Aorta (tissue), 5 donors: ENCODE measurements around the gene UAP1L1. TPM values are rescaled to one million over a fixed set of nuclear protein-coding genes. Genes with fewer than 3 reads are reported as not detected.

Experiments used
- ATAC-seq: fragments of 200-7000 bp; cut with Tn5 transposase; one replicate; pipeline ENCODE4 v1.9.1; 2022; ENCODE audit warnings: moderate library complexity; ENCODE audit not compliant: low FRiP score
- DNase-seq, 2 donors: peaks; one replicate each; pipeline ENCODE4 v3.0.0-alpha.2; 2020
- H3K27ac ChIP-seq, 2 donors: one replicate each; pipeline ENCODE4 v1.5.1; 2013; ENCODE audit warnings: low read length in 2 of 2, mild to moderate bottlenecking in 2 of 2, moderate library complexity in 2 of 2, control low read depth in 1 of 2, inconsistent platforms in 1 of 2, low read depth in 1 of 2
- H3K27me3 ChIP-seq, 2 donors: one replicate each; pipeline ENCODE4 v1.6.1; 2013; ENCODE audit warnings: control low read depth in 1 of 2, low read length in 1 of 2, mild to moderate bottlenecking in 1 of 2, moderate library complexity in 1 of 2; ENCODE audit not compliant: insufficient read depth in 2 of 2, control insufficient read depth in 1 of 2
- H3K36me3 ChIP-seq, 2 donors: one replicate each; pipeline ENCODE4 v1.6.1; 2013; ENCODE audit warnings: control low read depth in 1 of 2, low read length in 1 of 2, mild to moderate bottlenecking in 1 of 2; ENCODE audit not compliant: insufficient read depth in 2 of 2, control insufficient read depth in 1 of 2
- H3K4me1 ChIP-seq, 2 donors: one replicate each; pipeline ENCODE4 v1.6.1; 2013; ENCODE audit warnings: low read length in 2 of 2, control low read depth in 1 of 2, mild to moderate bottlenecking in 1 of 2, moderate library complexity in 1 of 2; ENCODE audit not compliant: insufficient read depth in 2 of 2, control insufficient read depth in 1 of 2
- H3K4me3 ChIP-seq, 2 donors: one replicate each; pipeline ENCODE4 v1.5.1; 2013; ENCODE audit warnings: low read length in 2 of 2, control low read depth in 1 of 2, mild to moderate bottlenecking in 1 of 2
- H3K9me3 ChIP-seq: one replicate; pipeline ENCODE4 v1.6.1; 2013; ENCODE audit warnings: mild to moderate bottlenecking, low read length; ENCODE audit not compliant: control insufficient read depth
- WGBS, 2 donors: extraction: QIAGEN DNeasy Blood & Tissue Kit; methylation state at CpG; one replicate each; pipeline ENCODE4 v1.1.7; 2013; 5-methylcytosine and 5-hydroxymethylcytosine counted together
- intact Hi-C, 2 donors: fragments of 100-400 bp; cut with DNase I; formaldehyde crosslinking; loops; one replicate each; pipeline versions ENCODE4 v1.14.2 to v1.15.0; 2022
- polyA plus RNA-seq, 2 donors: library from polyadenylated mRNA; stranded (reverse); fragments of 200-250 nt; gene quantifications; one replicate each; pipeline ENCODE4 v1.2.3, GENCODE V29; 2013
- total RNA-seq, 2 donors: library from RNA; stranded (reverse); fragmentation: NEBNext Ultra II Directional; extraction: Animal tissue kit (Norgen Biotek cat#: 25700); gene quantifications; one replicate each; pipeline ENCODE4 v1.2.1, GENCODE V29; 2021
- donor health status: healthy with polysubstance abuse.
- donor health status: Bipolar disorder and iron deficiency.
- donor health status: DM: no; HTN: no; CAD: no.
- donor health status: DM: no; HTN: no; CAD: no.
- donor health status: DM: yes; HTN: yes; CAD: no.

UAP1L1 gene
- total and polyA plus RNA-seq, 4 donors = 4.1 to 20.6 (median 10.5) TPM

DNA sequence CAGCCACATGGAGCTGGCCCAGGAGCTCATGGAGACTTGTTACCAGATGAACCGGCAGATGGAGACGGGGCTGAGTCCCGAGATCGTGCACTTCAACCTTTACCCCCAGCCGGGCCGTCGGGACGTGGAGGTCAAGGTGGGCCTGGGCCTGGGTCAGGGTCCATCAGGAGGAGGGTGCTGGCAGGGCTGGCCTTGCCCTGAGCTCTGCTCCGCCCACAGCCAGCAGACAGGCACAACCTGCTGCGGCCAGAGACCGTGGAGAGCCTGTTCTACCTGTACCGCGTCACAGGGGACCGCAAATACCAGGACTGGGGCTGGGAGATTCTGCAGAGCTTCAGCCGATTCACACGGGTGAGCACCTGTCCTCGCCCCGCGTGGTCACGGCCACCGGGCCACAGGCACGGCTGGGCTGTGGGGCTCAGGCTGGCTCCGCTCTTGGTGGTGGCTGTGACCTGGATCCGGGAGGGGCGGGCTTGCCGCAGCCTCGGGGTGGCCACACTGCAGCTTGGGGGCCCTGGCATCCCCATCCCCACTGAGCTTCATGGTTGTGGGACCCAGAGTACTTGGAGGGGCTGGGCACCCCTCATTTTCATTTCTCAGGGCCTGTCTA lies 30.1 kb downstream of the UAP1L1 start:
- Histone ChIP-seq H3K36me3 (peaks cover 0 to 17% of the 10 kb centered on the region in 2 donors), H3K4me3 (no peak overlapping the region), H3K27me3 (no peaks in the 10 kb centered on the region), H3K4me1 (no peaks in the 10 kb centered on the region), H3K27ac (no peak overlapping the region), H3K9me3 (no peaks in the 10 kb centered on the region)
- DNase-seq = no peak
- no peak for ATAC-seq
- WGBS, 2 donors = 94% methylated on average over 24 to 27 of the region's 27 CpGs
- intact Hi-C loops = no loop called here

DNA sequence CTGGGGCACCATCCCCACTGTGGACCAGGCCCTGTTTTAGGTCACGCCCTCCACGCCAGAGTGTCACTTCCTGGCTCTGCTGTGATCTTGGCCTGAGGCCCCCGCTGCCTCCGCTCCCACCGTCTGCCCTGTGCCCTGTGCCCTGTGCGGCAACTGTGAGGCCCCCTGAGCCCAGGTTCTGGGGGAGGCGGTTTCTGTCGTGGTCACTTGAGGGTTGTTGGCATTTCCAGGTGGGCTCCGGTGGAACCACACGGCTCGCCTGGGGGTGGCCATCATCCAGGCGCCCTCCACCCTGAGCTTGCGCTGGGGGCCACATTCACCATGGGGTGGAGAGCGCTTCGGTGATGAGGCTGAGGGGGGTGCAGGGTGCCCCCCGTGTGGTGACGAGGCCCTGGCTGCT lies 30.7 kb downstream of the UAP1L1 start:
- 92 to 94% methylated on average over 17 of the region's 17 CpGs for WGBS, 2 donors
- Histone ChIP-seq H3K27me3 (no peaks in the 10 kb centered on the region), H3K4me1 (no peaks in the 10 kb centered on the region), H3K27ac (no peak overlapping the region), H3K36me3 (peaks cover 0 to 17% of the 10 kb centered on the region in 2 donors), H3K4me3 (no peak overlapping the region), H3K9me3 (no peaks in the 10 kb centered on the region)
- intact Hi-C loops = no loop called here
- no peak for ATAC-seq
- DNase-seq = no peak

DNA sequence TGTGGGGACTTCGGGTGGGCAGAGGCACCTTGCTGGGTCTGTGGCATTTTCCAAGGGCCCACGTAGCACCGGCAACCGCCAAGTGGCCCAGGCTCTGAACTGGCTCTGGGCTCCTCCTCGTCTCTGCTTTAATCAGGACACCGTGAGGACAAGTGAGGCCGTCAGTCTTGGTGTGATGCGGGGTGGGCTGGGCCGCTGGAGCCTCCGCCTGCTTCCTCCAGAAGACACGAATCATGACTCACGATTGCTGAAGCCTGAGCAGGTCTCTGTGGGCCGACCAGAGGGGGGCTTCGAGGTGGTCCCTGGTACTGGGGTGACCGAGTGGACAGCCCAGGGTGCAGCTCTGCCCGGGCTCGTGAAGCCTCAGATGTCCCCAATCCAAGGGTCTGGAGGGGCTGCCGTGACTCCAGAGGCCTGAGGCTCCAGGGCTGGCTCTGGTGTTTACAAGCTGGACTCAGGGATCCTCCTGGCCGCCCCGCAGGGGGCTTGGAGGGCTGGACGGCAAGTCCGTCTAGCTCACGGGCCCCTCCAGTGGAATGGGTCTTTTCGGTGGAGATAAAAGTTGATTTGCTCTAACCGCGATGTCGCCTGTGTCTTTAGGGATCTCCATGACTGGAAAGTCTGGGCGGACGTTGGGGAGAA lies 31.4 kb downstream of the UAP1L1 start:
- 88 to 92% methylated on average over 29 of the region's 29 CpGs for WGBS, 2 donors
- H3K27ac ChIP-seq = no peak overlapping the region
- peaks cover 0 to 9% of the 10 kb centered on the region in 2 donors for H3K36me3 ChIP-seq
- DNase-seq (peak in 1 of 2 donors; percentile 56), ATAC-seq (no peak)
- H3K4me1 ChIP-seq = no peaks in the 10 kb centered on the region
- H3K27me3 ChIP-seq = no peaks in the 10 kb centered on the region
- no peaks in the 10 kb centered on the region for H3K9me3 ChIP-seq
- intact Hi-C loops = no loop called here
- no peak overlapping the region for H3K4me3 ChIP-seq

- 79 to 81% methylated on average over 34 of the region's 34 CpGs for WGBS, 2 donors
- H3K9me3 ChIP-seq = no peaks in the 10 kb centered on the region
- H3K27me3 ChIP-seq = no peaks in the 10 kb centered on the region
- H3K27ac ChIP-seq = no peak overlapping the region
- H3K4me3 ChIP-seq = no peak overlapping the region
- DNase-seq (no peak), ATAC-seq (peak; percentile 9)
- H3K4me1 ChIP-seq = no peaks in the 10 kb centered on the region
- peaks cover 0 to 8% of the 10 kb centered on the region in 2 donors for H3K36me3 ChIP-seq
- intact Hi-C loops = no loop called here
Observed at GRCh38 chr9:137109250-137110146, 32.2 kb downstream of the UAP1L1 start.

- no peak for ATAC-seq
- no peaks in the 10 kb centered on the region for H3K27me3 ChIP-seq
- H3K36me3 ChIP-seq = peaks cover 0 to 8% of the 10 kb centered on the region in 2 donors
- no peak overlapping the region for H3K4me3 ChIP-seq
- intact Hi-C loops = no loop called here
- WGBS, 2 donors = 87 to 89% methylated on average over 34 to 38 of the region's 38 CpGs
- H3K9me3 ChIP-seq = no peaks in the 10 kb centered on the region
- no peak overlapping the region for H3K27ac ChIP-seq
- no peak for DNase-seq
- H3K4me1 ChIP-seq = no peaks in the 10 kb centered on the region
Observed at GRCh38 chr9:137110147-137110910, 33.0 kb downstream of the UAP1L1 start.

GRCh38 chr9:137110911-137111787 lies 33.8 kb downstream of the UAP1L1 start:
- Histone ChIP-seq H3K9me3 (no peaks in the 10 kb centered on the region), H3K4me3 (no peak overlapping the region), H3K4me1 (no peaks in the 10 kb centered on the region), H3K36me3 (peaks cover 0 to 6% of the 10 kb centered on the region in 2 donors), H3K27ac (no peak overlapping the region), H3K27me3 (no peaks in the 10 kb centered on the region)
- WGBS, 2 donors = 83 to 85% methylated on average over 27 to 28 of the region's 28 CpGs
- DNase-seq (no peak), ATAC-seq (no peak)
- intact Hi-C loops = no loop called here

DNA sequence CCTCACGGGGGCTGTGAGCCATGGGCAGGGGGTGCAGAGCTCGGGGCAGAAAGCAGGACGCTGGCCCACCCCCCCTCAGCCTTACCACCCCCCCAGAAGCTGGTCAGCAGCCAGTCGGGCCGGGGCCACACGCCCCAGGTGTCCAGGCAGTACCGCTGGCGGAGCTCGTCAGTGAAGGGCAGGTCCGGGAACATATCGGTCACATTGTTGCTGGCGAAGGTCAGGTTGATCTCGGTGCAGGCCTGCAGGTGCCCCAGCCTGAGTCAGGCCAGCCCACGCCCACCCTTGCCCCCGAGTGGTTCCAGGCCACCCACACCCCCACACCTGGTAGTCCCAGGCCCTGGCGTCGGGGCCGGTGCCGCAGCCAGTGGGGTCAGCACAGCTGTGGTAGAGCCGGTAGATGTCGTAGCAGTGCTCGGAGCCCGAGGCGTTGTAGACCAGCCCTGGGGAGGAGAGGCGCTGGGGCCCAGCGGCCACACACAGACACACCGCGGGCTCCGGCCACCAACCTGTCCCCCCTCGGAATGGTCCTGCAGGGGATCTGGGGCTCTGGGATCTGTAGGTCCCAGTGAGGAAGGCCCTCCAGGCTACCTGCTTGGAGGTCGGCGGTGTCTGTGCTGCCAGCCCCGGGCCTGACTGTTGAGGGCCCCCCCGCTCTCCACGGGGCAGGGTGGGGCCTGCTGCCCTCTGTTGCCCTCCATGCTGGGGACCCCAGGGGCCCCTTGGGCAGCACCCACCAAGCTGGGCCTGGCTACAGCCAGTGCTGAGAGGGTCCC lies 34.7 kb downstream of the UAP1L1 start:
- peaks cover 0 to 5% of the 10 kb centered on the region in 2 donors for H3K36me3 ChIP-seq
- DNase-seq (no peak), ATAC-seq (no peak)
- intact Hi-C loops = no loop called here
- no peak overlapping the region for H3K4me3 ChIP-seq
- H3K4me1 ChIP-seq = no peaks in the 10 kb centered on the region
- 90 to 92% methylated on average over 30 to 35 of the region's 35 CpGs for WGBS, 2 donors
- H3K27me3 ChIP-seq = no peaks in the 10 kb centered on the region
- H3K27ac ChIP-seq = no peak overlapping the region
- H3K9me3 ChIP-seq = no peaks in the 10 kb centered on the region
